Ishikawa (cell line): ENCODE data around the gene CLEC4M.

Source experiments
- EP300 ChIP-seq: IDR thresholded peaks from 2 replicates; pipeline ENCODE4 v1.6.1; 2012; ENCODE audit warnings: borderline replicate concordance
- RAD21 ChIP-seq: IDR thresholded peaks from 2 replicates; pipeline ENCODE4 v1.6.1; 2012; ENCODE audit warnings: low read depth
- YY1 ChIP-seq: IDR thresholded peaks from 2 replicates; pipeline ENCODE4 v1.6.1; 2012; ENCODE audit warnings: low read depth

DNA sequence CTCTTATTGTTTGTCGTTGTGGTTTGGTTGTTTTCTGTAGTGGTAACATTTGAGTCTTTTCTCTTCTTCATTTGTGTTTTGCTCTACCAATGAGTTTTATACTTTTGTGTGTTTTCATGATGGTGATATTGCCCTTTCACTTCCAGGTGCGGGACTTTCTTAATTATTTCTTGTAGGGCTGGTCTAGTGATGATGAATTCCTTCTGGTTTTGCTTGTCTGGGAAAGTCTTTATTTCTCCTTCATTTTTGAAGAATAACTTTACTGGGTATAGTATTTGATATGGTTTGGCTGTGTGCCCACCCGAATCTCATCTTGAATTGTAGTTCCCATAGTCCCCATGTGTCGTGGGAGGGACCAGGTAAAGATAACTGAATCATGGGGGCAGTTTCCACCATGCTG is 6.8 kb upstream of the CLEC4M start:
- TF ChIP-seq RAD21 (no peak), EP300 (no peak), YY1 (no peak)
